GM21786 (cell line): ENCODE results near the gene ATRAID.
"Not testable (repeated sequence)": the region's sequence is repeated elsewhere in the genome, so short reads cannot be mapped to it uniquely, and the experiment has no call there.

Experiments used
- ATAC-seq: cut with Tn5 transposase; IDR thresholded peaks from one replicate; pipeline ENCODE4 v1.9.1; 2021; ENCODE audit not compliant: unreplicated experiment

Gene ATRAID

GRCh38 chr2:27211943-27212625 is at the start of gene ATRAID, which contains the start of gene SLC5A6:
Gene ATRAID (plus strand): TSS chr2:27212041. CDS start chr2:27212369, 328 bp downstream.
Gene SLC5A6 (minus strand): TSS chr2:27212268. CDS start chr2:27207650, 4,618 bp downstream.
- ATAC-seq, result peak; percentile 77

- ATAC-seq, result no peak
Observed at GRCh38 chr2:27162151-27163121, 49.4 kb upstream of the ATRAID start.

DNA sequence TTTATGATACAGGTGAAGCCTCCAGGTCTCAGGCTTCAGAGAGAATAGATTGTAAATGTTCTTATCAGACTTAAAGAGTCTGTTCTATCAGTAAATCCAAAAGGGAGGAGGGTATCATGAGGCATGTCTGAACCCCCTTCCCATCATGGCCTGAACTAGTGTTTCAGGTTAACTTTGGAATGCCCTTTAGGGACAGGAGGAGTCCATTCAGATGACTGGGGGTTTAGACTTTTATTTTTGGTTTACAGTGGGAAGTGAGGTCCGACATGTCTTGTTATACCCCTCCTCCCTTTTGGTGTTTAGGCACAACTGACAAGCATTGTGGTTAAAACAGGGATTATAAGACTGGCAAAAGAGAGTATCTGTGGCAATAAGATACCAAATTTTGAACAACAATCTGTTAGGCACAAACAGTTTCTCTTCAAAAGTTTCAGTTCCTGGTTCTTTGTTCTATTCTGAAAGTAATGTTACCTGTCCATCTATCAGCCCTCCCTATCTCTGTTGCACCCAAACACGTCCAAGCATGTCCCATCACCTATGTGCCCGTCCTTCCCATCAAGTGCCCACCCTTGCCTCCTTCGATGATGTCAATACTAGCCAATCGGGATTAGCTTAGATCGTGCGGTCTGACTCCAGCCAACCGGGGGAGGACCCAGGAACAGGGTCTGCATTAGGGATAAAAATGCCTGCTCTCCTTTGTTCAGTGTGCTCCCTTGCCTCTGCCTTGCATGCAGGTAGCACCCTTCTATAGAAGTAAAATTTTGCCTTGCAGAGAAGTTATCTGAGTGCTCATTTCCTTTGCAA is 46.7 kb upstream of the ATRAID start:
- no peak for ATAC-seq

GRCh38 chr2:27170581-27171337 is 41.1 kb upstream of the ATRAID start:
- ATAC-seq, result no peak

GRCh38 chr2:27171351-27171848 is 40.4 kb upstream of the ATRAID start:
- no peak for ATAC-seq

- no peak for ATAC-seq
Observed at GRCh38 chr2:27174638-27175037, 37.2 kb upstream of the ATRAID start.

- ATAC-seq, result no peak
Observed at GRCh38 chr2:27175330-27175729, 36.5 kb upstream of the ATRAID start.

DNA sequence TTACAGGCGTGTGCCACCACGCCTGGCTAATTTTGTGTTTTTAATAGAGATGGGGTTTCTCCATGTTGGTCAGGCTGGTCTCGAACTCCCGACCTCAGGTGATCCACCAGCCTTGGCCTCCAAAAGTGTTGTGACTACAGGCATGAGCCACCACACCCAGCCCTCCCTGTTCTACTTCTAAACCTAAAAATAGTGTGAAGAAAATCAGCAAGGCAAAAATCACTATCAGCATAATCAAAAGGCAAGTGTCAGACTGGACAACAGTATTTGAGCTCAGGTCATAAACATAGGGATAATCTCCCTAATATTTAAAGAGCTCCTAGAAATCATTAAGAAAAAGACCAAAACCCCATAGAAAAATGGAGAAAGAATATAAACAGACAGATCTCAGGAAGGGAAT is 36.1 kb upstream of the ATRAID start:
- ATAC-seq, result not testable (repeated sequence)

- no peak for ATAC-seq
Observed at GRCh38 chr2:27177441-27178351, 34.1 kb upstream of the ATRAID start.

GRCh38 chr2:27178469-27178868 is 33.4 kb upstream of the ATRAID start:
- ATAC-seq, result no peak

- ATAC-seq, result no peak
Observed at GRCh38 chr2:27179344-27180000, 32.4 kb upstream of the ATRAID start.

DNA sequence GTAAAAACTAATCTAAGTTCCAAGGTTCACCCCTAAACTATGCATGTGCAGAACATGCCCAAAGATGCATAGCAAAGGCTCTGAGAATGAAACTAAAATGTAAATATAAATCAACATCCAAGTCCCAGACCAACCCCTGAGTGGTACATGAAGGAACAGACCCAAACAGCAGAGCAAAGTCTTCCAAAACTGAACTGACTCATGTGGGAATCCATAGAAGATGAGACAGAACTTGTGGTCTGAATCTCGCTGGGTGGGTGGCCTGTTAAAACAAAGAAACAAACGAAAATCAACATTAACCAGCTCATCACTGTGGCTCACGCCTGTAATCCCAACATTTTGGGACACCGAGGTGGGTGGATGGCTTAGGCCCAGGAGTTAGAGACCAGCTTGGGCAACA is 29.5 kb upstream of the ATRAID start:
- no peak for ATAC-seq

DNA sequence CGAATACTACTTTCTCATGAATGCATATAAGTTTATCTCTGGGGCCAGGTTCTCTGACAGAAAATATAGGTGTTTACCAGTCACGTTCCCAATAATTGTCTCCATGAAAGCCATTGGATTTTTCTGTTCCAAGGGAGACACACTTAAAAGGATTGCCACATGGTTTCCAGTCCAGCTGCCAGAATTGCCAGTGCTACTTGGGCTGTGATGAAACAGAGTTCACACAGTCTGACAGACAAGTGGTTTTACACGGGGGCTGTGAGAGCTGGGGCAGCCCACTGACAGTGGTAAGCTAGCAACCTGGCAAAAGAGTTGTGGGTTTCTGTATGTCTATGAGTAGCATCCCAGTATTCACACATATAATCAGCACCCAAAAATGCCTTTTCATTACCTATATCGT is 27.7 kb upstream of the ATRAID start:
- no peak for ATAC-seq

- no peak for ATAC-seq
Observed at GRCh38 chr2:27185331-27186026, 26.4 kb upstream of the ATRAID start.

GRCh38 chr2:27186613-27187345 is 25.1 kb upstream of the ATRAID start:
- ATAC-seq, result no peak

- no peak for ATAC-seq
Observed at GRCh38 chr2:27189989-27190388, 21.9 kb upstream of the ATRAID start.

DNA sequence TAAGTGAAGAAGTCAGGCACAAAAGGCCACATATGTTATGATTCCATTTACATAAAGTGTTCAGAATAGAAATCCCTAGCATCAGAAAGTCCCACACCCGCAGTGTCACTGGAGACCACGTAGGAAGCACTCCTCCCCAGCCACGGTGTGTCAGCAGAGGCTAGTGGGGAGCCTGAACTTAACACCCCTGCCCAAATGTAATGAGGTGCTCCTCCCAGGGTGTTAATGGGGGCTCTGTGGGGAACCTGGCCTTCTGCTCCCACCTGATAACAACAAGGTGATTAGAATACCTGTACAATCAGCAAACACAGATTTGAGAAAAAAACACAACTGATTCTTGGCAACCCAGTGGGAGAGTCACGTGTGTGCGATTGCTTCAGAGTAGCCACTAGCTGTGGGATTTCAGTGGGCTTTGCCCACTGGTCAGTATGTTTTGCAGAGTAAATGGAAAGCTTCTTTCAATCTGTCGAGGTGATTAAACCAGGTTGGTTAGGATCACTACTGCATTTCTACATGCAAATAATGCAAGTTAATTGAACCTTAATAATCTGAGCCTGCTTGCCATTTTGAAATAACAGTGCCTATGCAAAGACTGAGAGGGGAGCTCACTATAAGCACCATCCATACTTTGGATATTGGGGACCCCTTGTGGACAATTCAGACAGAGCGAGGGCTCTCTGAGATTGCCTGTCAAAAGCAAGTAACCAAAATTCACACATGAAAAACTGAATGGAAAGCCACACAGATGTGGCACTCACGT is 20.6 kb upstream of the ATRAID start:
- no peak for ATAC-seq
